Glutamatergic neuron (in vitro differentiated cells): ENCODE measurements around the gene ADGRF1. TPM values are rescaled to one million over a fixed set of nuclear protein-coding genes. Genes with fewer than 3 reads are reported as not detected.

Source experiments
- DNase-seq: peaks from one replicate; pipeline ENCODE4 v3.0.0; 2022
- H3K27ac Mint-ChIP-seq: one replicate; pipeline ENCODE4 v1.8.0; 2020; ENCODE audit warnings: mild to moderate bottlenecking, mixed read lengths, inconsistent platforms; ENCODE audit not compliant: unreplicated experiment
- H3K27me3 Mint-ChIP-seq: one replicate; pipeline ENCODE4 v1.8.0; 2020; ENCODE audit warnings: mild to moderate bottlenecking, moderate library complexity, mixed read lengths, inconsistent platforms; ENCODE audit not compliant: unreplicated experiment
- H3K36me3 Mint-ChIP-seq: one replicate; pipeline ENCODE4 v1.8.0; 2020; ENCODE audit warnings: mild to moderate bottlenecking, mixed read lengths, inconsistent platforms; ENCODE audit not compliant: unreplicated experiment
- H3K4me1 Mint-ChIP-seq: one replicate; pipeline ENCODE4 v1.8.0; 2020; ENCODE audit warnings: mild to moderate bottlenecking, low read depth, mixed read lengths, inconsistent platforms; ENCODE audit not compliant: unreplicated experiment
- H3K4me3 Mint-ChIP-seq: one replicate; pipeline ENCODE4 v1.8.0; 2020; ENCODE audit warnings: mild to moderate bottlenecking, mixed read lengths, inconsistent platforms; ENCODE audit not compliant: unreplicated experiment
- H3K9me3 Mint-ChIP-seq: one replicate; pipeline ENCODE4 v1.8.0; 2020; ENCODE audit warnings: mild to moderate bottlenecking, moderate library complexity, mixed read lengths, inconsistent platforms; ENCODE audit not compliant: unreplicated experiment
- CTCF ChIP-seq: fragments of 200-600 bp; sonication (generic); IDR thresholded peaks from one replicate; pipeline ENCODE4 v1.5.0; 2021; ENCODE audit not compliant: partially characterized antibody, unreplicated experiment
- total RNA-seq: library from RNA; stranded (reverse); fragmentation: NEBNext Ultra II Directional; extraction: Animal tissue kit (Norgen Biotek cat#: 25700); gene quantifications from one replicate; pipeline ENCODE4 v1.2.1, GENCODE V29; 2021; ENCODE audit not compliant: unreplicated experiment

Gene ADGRF1
- total RNA-seq, 1 donor from 2014 or later, result not detected

GRCh38 chr6:46954837-46955451 lies 87.2 kb downstream of the ADGRF1 start:
- H3K4me3 Mint-ChIP-seq, result no peak overlapping the region
- H3K9me3 Mint-ChIP-seq, result peaks cover 3% of the 10 kb centered on the region
- no peak overlapping the region for H3K27ac Mint-ChIP-seq
- H3K27me3 Mint-ChIP-seq, result no peaks in the 10 kb centered on the region
- no peak for TF ChIP-seq CTCF
- DNase-seq, result no peak
- peaks cover 6% of the 10 kb centered on the region for H3K4me1 Mint-ChIP-seq
- no peaks in the 10 kb centered on the region for H3K36me3 Mint-ChIP-seq

- no peaks in the 10 kb centered on the region for H3K36me3 Mint-ChIP-seq
- no peak for DNase-seq
- no peak overlapping the region for H3K4me3 Mint-ChIP-seq
- peaks cover 3% of the 10 kb centered on the region for H3K9me3 Mint-ChIP-seq
- H3K27me3 Mint-ChIP-seq, result no peaks in the 10 kb centered on the region
- no peak overlapping the region for H3K27ac Mint-ChIP-seq
- no peak for TF ChIP-seq CTCF
- H3K4me1 Mint-ChIP-seq, result peaks cover 6% of the 10 kb centered on the region
Measured at GRCh38 chr6:46953921-46954320, 88.2 kb downstream of the ADGRF1 start.

- Mint-ChIP-seq H3K27ac (no peak overlapping the region), H3K9me3 (peaks cover 2% of the 10 kb centered on the region), H3K4me3 (no peak overlapping the region), H3K36me3 (no peaks in the 10 kb centered on the region), H3K4me1 (peaks cover 3% of the 10 kb centered on the region), H3K27me3 (peaks cover 2% of the 10 kb centered on the region)
- TF ChIP-seq CTCF, result no peak
- no peak for DNase-seq
Measured at GRCh38 chr6:46949632-46950280, 92.4 kb downstream of the ADGRF1 start.

GRCh38 chr6:46948699-46949098 lies 93.4 kb downstream of the ADGRF1 start:
- Mint-ChIP-seq H3K4me3 (no peak overlapping the region), H3K4me1 (peaks cover 3% of the 10 kb centered on the region), H3K27ac (no peak overlapping the region), H3K9me3 (peaks cover 2% of the 10 kb centered on the region), H3K36me3 (no peaks in the 10 kb centered on the region), H3K27me3 (peaks cover 2% of the 10 kb centered on the region)
- no peak for TF ChIP-seq CTCF
- no peak for DNase-seq

Other genes starting within 250 kb of the ADGRF1 start
- gene MEP1A, start 248.9 kb downstream of the ADGRF1 start, total RNA-seq, result not detected
- 0.37 TPM for gene ADGRF5, start 120.4 kb downstream of the ADGRF1 start, total RNA-seq